ENCODE data around the gene TRIM25.

DNA sequence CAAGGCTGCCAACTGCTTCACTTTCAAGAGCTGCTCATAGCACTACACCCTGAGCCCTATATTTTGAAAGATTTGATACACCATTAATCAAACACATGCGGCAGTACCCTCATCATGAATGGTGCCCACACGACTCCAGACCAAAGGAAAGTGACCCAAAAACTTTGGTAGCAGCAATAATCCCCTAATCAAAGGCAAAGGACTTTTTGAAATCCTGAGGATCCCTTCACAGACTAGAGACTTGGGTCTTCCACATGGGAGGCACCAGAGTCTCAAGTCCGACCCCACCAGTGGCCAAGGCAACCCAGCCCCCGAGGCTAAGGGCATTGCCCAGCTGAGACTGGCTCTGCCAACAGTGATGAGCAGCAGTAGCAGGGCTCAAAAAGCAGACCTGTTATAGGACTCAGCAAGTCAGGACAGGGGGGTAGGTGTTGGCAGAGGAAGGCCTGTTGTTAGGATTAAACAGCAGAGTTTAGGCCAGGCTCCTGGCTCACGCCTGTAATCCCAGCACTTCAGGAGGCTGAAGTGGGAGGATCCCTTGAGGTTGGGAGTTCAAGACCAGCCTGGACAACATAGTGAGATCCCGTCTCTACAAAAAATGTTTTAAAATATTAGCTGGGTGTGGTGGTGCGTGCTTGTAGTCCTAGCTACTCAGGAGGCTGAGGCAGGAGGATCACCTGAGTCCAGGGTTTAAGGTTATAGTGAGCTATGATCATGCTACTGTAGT lies 3.2 kb downstream of the TRIM25 start:
- TF ChIP-seq CTCF (IDR thresholded peaks at IDR 0.05) = no peak
- no peak for TF ChIP-seq POLR2A (IDR thresholded peaks at IDR 0.05)
